Measurements from ENCODE around the gene RLN3. TPM values are rescaled to one million over a fixed set of nuclear protein-coding genes. Genes with fewer than 3 reads are reported as not detected.

The RLN3 gene
- total RNA-seq, 1 experiment from 2014 or later: not detected

- no peaks in the 10 kb centered on the region for H3K27me3 Mint-ChIP-seq (ENCODE audit: unreplicated experiment)
- CTCF ChIA-PET: no interaction called here
- BruUV-seq (replicated peaks): no TSS peak
- DNase-seq: no peak
- H3K4me3 Mint-ChIP-seq (ENCODE audit: low read depth, unreplicated experiment): no peak overlapping the region
- intact Hi-C loops (cut with micrococcal nuclease; ENCODE audit: unreplicated experiment): loop anchor here (5.0 kb wide), 1 partner anchor 53 kb away; the partner anchor contains the start of gene IL27RA
- H3K4me1 Mint-ChIP-seq (ENCODE audit: low read depth, unreplicated experiment): no peaks in the 10 kb centered on the region
- H3K36me3 Mint-ChIP-seq (ENCODE audit: insufficient read depth, unreplicated experiment): no peaks in the 10 kb centered on the region
- H3K27ac Mint-ChIP-seq (ENCODE audit: unreplicated experiment): no peak overlapping the region
- no peaks in the 10 kb centered on the region for H3K9me3 Mint-ChIP-seq (ENCODE audit: low read depth, unreplicated experiment)
- TF ChIP-seq CTCF (IDR thresholded peaks at IDR 0.05; ENCODE audit: unreplicated experiment): no peak
Observed at GRCh38 chr19:13979686-13980085, 48.3 kb upstream of the RLN3 start.

- Mint-ChIP-seq H3K4me1 (ENCODE audit: low read depth, unreplicated experiment) (no peaks in the 10 kb centered on the region), H3K27me3 (ENCODE audit: unreplicated experiment) (no peaks in the 10 kb centered on the region), H3K36me3 (ENCODE audit: insufficient read depth, unreplicated experiment) (no peaks in the 10 kb centered on the region), H3K9me3 (ENCODE audit: low read depth, unreplicated experiment) (no peaks in the 10 kb centered on the region), H3K4me3 (ENCODE audit: low read depth, unreplicated experiment) (no peak overlapping the region), H3K27ac (ENCODE audit: unreplicated experiment) (no peak overlapping the region)
- CTCF ChIA-PET: no interaction called here
- no peak for TF ChIP-seq CTCF (IDR thresholded peaks at IDR 0.05; ENCODE audit: unreplicated experiment)
- no TSS peak for BruUV-seq (replicated peaks)
- no peak for DNase-seq
- intact Hi-C loops (cut with micrococcal nuclease; ENCODE audit: unreplicated experiment): no loop called here
Observed at GRCh38 chr19:13980340-13980739, 47.6 kb upstream of the RLN3 start.

GRCh38 chr19:13981021-13981420 is 46.9 kb upstream of the RLN3 start:
- H3K4me3 Mint-ChIP-seq (ENCODE audit: low read depth, unreplicated experiment): no peak overlapping the region
- intact Hi-C loops (cut with micrococcal nuclease; ENCODE audit: unreplicated experiment): no loop called here
- H3K36me3 Mint-ChIP-seq (ENCODE audit: insufficient read depth, unreplicated experiment): no peaks in the 10 kb centered on the region
- BruUV-seq (replicated peaks): no TSS peak
- H3K4me1 Mint-ChIP-seq (ENCODE audit: low read depth, unreplicated experiment): no peaks in the 10 kb centered on the region
- H3K9me3 Mint-ChIP-seq (ENCODE audit: low read depth, unreplicated experiment): no peaks in the 10 kb centered on the region
- CTCF ChIA-PET: no interaction called here
- no peak overlapping the region for H3K27ac Mint-ChIP-seq (ENCODE audit: unreplicated experiment)
- no peak for DNase-seq
- no peaks in the 10 kb centered on the region for H3K27me3 Mint-ChIP-seq (ENCODE audit: unreplicated experiment)
- no peak for TF ChIP-seq CTCF (IDR thresholded peaks at IDR 0.05; ENCODE audit: unreplicated experiment)

- H3K36me3 Mint-ChIP-seq (ENCODE audit: insufficient read depth, unreplicated experiment): no peaks in the 10 kb centered on the region
- no peaks in the 10 kb centered on the region for H3K9me3 Mint-ChIP-seq (ENCODE audit: low read depth, unreplicated experiment)
- no peak overlapping the region for H3K27ac Mint-ChIP-seq (ENCODE audit: unreplicated experiment)
- no peak for TF ChIP-seq CTCF (IDR thresholded peaks at IDR 0.05; ENCODE audit: unreplicated experiment)
- no TSS peak for BruUV-seq (replicated peaks)
- intact Hi-C loops (cut with micrococcal nuclease; ENCODE audit: unreplicated experiment): no loop called here
- DNase-seq: no peak
- no peaks in the 10 kb centered on the region for H3K27me3 Mint-ChIP-seq (ENCODE audit: unreplicated experiment)
- CTCF ChIA-PET: no interaction called here
- no peak overlapping the region for H3K4me3 Mint-ChIP-seq (ENCODE audit: low read depth, unreplicated experiment)
- no peaks in the 10 kb centered on the region for H3K4me1 Mint-ChIP-seq (ENCODE audit: low read depth, unreplicated experiment)
Observed at GRCh38 chr19:13981467-13981866, 46.5 kb upstream of the RLN3 start.

Data from Calu3 (cell line).